ENCODE measurements around the gene USH2A.

Gene USH2A

DNA sequence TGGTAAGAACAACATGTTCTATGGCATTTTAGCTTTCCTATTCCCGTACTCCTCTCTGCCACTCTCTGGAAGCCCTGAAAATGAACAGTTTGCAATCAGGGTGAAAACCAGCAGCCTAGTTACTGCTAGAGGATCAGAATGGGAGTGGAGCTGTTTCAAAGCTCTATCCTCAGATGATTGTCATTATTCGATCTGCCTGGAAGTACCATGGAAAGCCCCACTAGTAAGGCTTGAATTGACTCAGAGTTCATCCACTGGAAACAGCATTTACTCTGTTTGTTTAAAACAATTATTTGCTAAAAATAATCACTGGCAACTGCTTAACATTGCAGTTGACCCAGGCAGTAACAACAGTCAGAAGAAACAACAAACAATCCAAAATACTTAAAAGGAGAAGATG lies 91.2 kb downstream of the USH2A start:
- Histone ChIP-seq H2AFZ (ENCODE audit: low read depth, low read length, severe bottlenecking) (no peak overlapping the region), H3K79me2 (ENCODE audit: insufficient read depth, low read length) (no peaks in the 10 kb centered on the region), H3K9me2 (replicated peaks; ENCODE audit: insufficient read depth, low read length) (no peaks in the 10 kb centered on the region), H3K27ac (ENCODE audit: low read depth, low read length) (no peak overlapping the region), H3K4me3 (ENCODE audit: insufficient read depth, low read length, poor library complexity, severe bottlenecking) (no peak overlapping the region), H3K9ac (ENCODE audit: low read length) (no peak overlapping the region), H3K9me3 (ENCODE audit: insufficient read depth, low read length) (no peaks in the 10 kb centered on the region), H3K27me3 (ENCODE audit: low read length) (no peaks in the 10 kb centered on the region), H4K20me1 (ENCODE audit: low read depth, low read length) (no peaks in the 10 kb centered on the region), H3K36me3 (ENCODE audit: low read length) (no peaks in the 10 kb centered on the region), H3F3A (ENCODE audit: insufficient read depth) (no peaks in the 10 kb centered on the region), H3K4me2 (ENCODE audit: low read depth, low read length, poor library complexity, severe bottlenecking) (no peak overlapping the region)
- no peak for TF ChIP-seq EZH2phosphoT487 (conservative IDR thresholded peaks at IDR 0.05; ENCODE audit: low read length)
- TF ChIP-seq, protein P1, sequence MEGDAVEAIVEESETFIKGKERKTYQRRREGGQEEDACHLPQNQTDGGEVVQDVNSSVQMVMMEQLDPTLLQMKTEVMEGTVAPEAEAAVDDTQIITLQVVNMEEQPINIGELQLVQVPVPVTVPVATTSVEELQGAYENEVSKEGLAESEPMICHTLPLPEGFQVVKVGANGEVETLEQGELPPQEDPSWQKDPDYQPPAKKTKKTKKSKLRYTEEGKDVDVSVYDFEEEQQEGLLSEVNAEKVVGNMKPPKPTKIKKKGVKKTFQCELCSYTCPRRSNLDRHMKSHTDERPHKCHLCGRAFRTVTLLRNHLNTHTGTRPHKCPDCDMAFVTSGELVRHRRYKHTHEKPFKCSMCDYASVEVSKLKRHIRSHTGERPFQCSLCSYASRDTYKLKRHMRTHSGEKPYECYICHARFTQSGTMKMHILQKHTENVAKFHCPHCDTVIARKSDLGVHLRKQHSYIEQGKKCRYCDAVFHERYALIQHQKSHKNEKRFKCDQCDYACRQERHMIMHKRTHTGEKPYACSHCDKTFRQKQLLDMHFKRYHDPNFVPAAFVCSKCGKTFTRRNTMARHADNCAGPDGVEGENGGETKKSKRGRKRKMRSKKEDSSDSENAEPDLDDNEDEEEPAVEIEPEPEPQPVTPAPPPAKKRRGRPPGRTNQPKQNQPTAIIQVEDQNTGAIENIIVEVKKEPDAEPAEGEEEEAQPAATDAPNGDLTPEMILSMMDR (IDR thresholded peaks at IDR 0.05; ENCODE audit: insufficient read depth, low read length, poor library complexity, severe bottlenecking), result no peak

DNA sequence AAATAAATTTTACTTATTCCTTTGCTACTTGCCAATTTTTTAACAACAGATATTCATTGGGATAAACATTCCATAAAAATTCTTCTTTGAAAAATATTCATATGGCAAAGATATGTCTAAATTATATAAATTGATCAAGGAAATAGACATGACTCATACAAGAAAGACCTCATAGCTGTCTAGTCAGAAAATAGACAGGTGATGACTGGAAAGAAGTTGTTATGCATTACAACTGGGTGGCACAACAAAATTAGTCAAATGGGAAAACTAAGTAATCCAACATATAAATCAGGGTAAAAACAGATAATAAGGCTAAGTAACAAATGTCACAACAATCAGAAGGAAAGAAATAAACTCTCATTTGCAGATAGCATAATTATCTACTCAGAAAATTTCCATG lies 92.0 kb downstream of the USH2A start:
- Histone ChIP-seq H3F3A (ENCODE audit: insufficient read depth) (no peaks in the 10 kb centered on the region), H3K27me3 (ENCODE audit: low read length) (no peaks in the 10 kb centered on the region), H3K9me3 (ENCODE audit: insufficient read depth, low read length) (no peaks in the 10 kb centered on the region), H4K20me1 (ENCODE audit: low read depth, low read length) (no peaks in the 10 kb centered on the region), H3K36me3 (ENCODE audit: low read length) (no peaks in the 10 kb centered on the region), H3K79me2 (ENCODE audit: insufficient read depth, low read length) (no peaks in the 10 kb centered on the region), H2AFZ (ENCODE audit: low read depth, low read length, severe bottlenecking) (no peak overlapping the region), H3K9me2 (replicated peaks; ENCODE audit: insufficient read depth, low read length) (no peaks in the 10 kb centered on the region), H3K4me2 (ENCODE audit: low read depth, low read length, poor library complexity, severe bottlenecking) (no peak overlapping the region), H3K9ac (ENCODE audit: low read length) (no peak overlapping the region), H3K27ac (ENCODE audit: low read depth, low read length) (no peak overlapping the region), H3K4me3 (ENCODE audit: insufficient read depth, low read length, poor library complexity, severe bottlenecking) (no peak overlapping the region)
- TF ChIP-seq, protein P1 (IDR thresholded peaks at IDR 0.05; ENCODE audit: insufficient read depth, low read length, poor library complexity, severe bottlenecking), result no peak
- no peak for TF ChIP-seq EZH2phosphoT487 (conservative IDR thresholded peaks at IDR 0.05; ENCODE audit: low read length)

DNA sequence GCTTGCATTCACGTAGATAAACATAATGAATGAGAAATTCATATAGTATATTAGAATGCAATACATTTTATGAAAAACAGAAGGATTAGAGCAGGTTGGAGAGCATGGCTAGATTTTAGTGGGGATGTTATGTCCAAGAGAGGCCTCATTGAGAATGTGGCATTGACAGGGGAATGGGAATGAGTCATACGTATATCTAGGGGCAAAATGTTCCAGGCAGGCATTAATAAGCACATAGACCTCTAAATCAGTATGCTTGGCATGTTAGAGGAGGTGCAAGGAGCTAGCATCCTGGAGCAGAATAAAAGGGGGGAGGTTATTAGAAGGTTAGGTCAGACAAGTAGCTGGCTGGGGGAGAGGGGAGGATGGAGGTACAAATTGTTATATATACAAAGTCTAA lies 93.0 kb downstream of the USH2A start:
- no peak overlapping the region for H3K9ac ChIP-seq (ENCODE audit: low read length)
- no peaks in the 10 kb centered on the region for H3K9me3 ChIP-seq (ENCODE audit: insufficient read depth, low read length)
- no peaks in the 10 kb centered on the region for H3K9me2 ChIP-seq (replicated peaks; ENCODE audit: insufficient read depth, low read length)
- no peaks in the 10 kb centered on the region for H3K36me3 ChIP-seq (ENCODE audit: low read length)
- no peaks in the 10 kb centered on the region for H4K20me1 ChIP-seq (ENCODE audit: low read depth, low read length)
- no peak overlapping the region for H3K27ac ChIP-seq (ENCODE audit: low read depth, low read length)
- H3K4me3 ChIP-seq (ENCODE audit: insufficient read depth, low read length, poor library complexity, severe bottlenecking), result no peak overlapping the region
- no peaks in the 10 kb centered on the region for H3F3A ChIP-seq (ENCODE audit: insufficient read depth)
- no peaks in the 10 kb centered on the region for H3K79me2 ChIP-seq (ENCODE audit: insufficient read depth, low read length)
- no peak overlapping the region for H2AFZ ChIP-seq (ENCODE audit: low read depth, low read length, severe bottlenecking)
- TF ChIP-seq EZH2phosphoT487 (conservative IDR thresholded peaks at IDR 0.05; ENCODE audit: low read length), result no peak
- TF ChIP-seq, protein P1 (IDR thresholded peaks at IDR 0.05; ENCODE audit: insufficient read depth, low read length, poor library complexity, severe bottlenecking), result no peak
- H3K4me2 ChIP-seq (ENCODE audit: low read depth, low read length, poor library complexity, severe bottlenecking), result no peak overlapping the region
- no peaks in the 10 kb centered on the region for H3K27me3 ChIP-seq (ENCODE audit: low read length)

Measured in SU-DHL-6 (cell line).